Erythroblast (primary cell): ENCODE data around the gene FAIM2.

Experiments used
- GATA1 ChIP-seq: IDR thresholded peaks from 2 replicates; pipeline ENCODE4 v1.6.1; 2011; ENCODE audit warnings: low read depth, mild to moderate bottlenecking, control low read depth, low read length, moderate library complexity
- POLR2A ChIP-seq: IDR thresholded peaks from 2 replicates; pipeline ENCODE4 v1.6.1; 2011; ENCODE audit warnings: mild to moderate bottlenecking, low read length

GRCh38 chr12:49864798-49865090, 39.0 kb downstream of the FAIM2 start:
- TF ChIP-seq POLR2A (no peak), GATA1 (no peak)
